SK-N-SH (cell line): ENCODE measurements around the gene TCAF1. TPM values are rescaled to one million over a fixed set of nuclear protein-coding genes. Genes with fewer than 3 reads are reported as not detected.

Source experiments
- CTCF ChIA-PET: fragments of 300-600, 350-600 bp; formaldehyde crosslinking; extraction: SDS; loops from one replicate; lab custom pipeline; 2021; lab: Yijun Ruan, JAX
- POLR2A ChIA-PET: fragments of 350-600 bp; sonication (Branson Sonifier 250); formaldehyde crosslinking; extraction: SDS; loops from one replicate; lab custom pipeline; 2020; ENCODE audit warnings: antibody characterized with exemption, inconsistent platforms; lab: Yijun Ruan, JAX
- DNase-seq: peaks from one replicate; pipeline ENCODE4 v3.0.0; 2012
- H2AFZ ChIP-seq: fragments of 200-600 bp; sonication (generic); 2 replicates; pipeline ENCODE4 v1.8.1; 2016; ENCODE audit warnings: antibody characterized with exemption, mild to moderate bottlenecking, low read depth
- H3F3A ChIP-seq: fragments of 200-600 bp; sonication (generic); replicated peaks from 2 replicates; pipeline ENCODE3; 2016; ENCODE audit warnings: antibody characterized with exemption, mild to moderate bottlenecking; ENCODE audit not compliant: insufficient read depth
- H3K27ac ChIP-seq, 2 experiments: fragments of 200-500 bp in 1 of 2; fragments of 200-600 bp in 1 of 2; sonication (Bioruptor generic) in 1 of 2; sonication (generic), shearing (Covaris generic) in 1 of 2; 2 replicates each; pipeline versions ENCODE4 v1.5.1 to v1.6.1; 2014 to 2016; ENCODE audit warnings: low read depth in 2 of 2, inconsistent platforms in 1 of 2, low read length in 1 of 2, mild to moderate bottlenecking in 1 of 2, mixed read lengths in 1 of 2
- H3K27me3 ChIP-seq: fragments of 200-600 bp; sonication (generic), shearing (Covaris generic); 2 replicates; pipeline ENCODE4 v1.6.1; 2016; ENCODE audit warnings: mixed run types; ENCODE audit not compliant: insufficient read depth
- H3K36me3 ChIP-seq, 2 experiments: fragments of 200-500 bp in 1 of 2; fragments of 200-600 bp in 1 of 2; sonication (Bioruptor generic) in 1 of 2; sonication (generic) in 1 of 2; replicated peaks in 1 of 2; 2 replicates each; pipeline versions ENCODE3 to v1.5.1; 2014 to 2016; ENCODE audit warnings: low read length in 1 of 2, mild to moderate bottlenecking in 1 of 2; ENCODE audit not compliant: insufficient read depth in 2 of 2, control insufficient read depth in 1 of 2
- H3K4me1 ChIP-seq, 2 experiments: fragments of 200-500 bp in 1 of 2; fragments of 200-600 bp in 1 of 2; sonication (Bioruptor generic) in 1 of 2; sonication (generic), shearing (Covaris generic) in 1 of 2; 2 replicates each; pipeline versions ENCODE4 v1.5.1 to v1.6.1; 2014 to 2016; ENCODE audit warnings: low read depth in 1 of 2, low read length in 1 of 2, mixed run types in 1 of 2; ENCODE audit not compliant: insufficient read depth in 2 of 2, control insufficient read depth in 1 of 2
- H3K4me2 ChIP-seq: fragments of 200-600 bp; sonication (generic), shearing (Covaris generic); 2 replicates; pipeline ENCODE4 v1.6.1; 2017; ENCODE audit warnings: mixed run types
- H3K4me3 ChIP-seq, 2 experiments: fragments of 200-500 bp in 1 of 2; fragments of 200-600 bp in 1 of 2; sonication (Bioruptor generic) in 1 of 2; sonication (generic), shearing (Covaris generic) in 1 of 2; 2 replicates each; pipeline versions ENCODE4 v1.5.1 to v1.8.1; 2014 to 2016; ENCODE audit warnings: low read depth in 2 of 2, inconsistent platforms in 1 of 2, low read length in 1 of 2, mild to moderate bottlenecking in 1 of 2, mixed read lengths in 1 of 2, moderate library complexity in 1 of 2
- H3K79me2 ChIP-seq: fragments of 200-600 bp; sonication (generic); 2 replicates; pipeline ENCODE4 v1.8.1; 2017; ENCODE audit warnings: mild to moderate bottlenecking; ENCODE audit not compliant: insufficient read depth
- H3K9ac ChIP-seq: fragments of 200-600 bp; sonication (generic); 2 replicates; pipeline ENCODE4 v1.6.1; 2017; ENCODE audit warnings: mixed run types
- H3K9me2 ChIP-seq: fragments of 200-600 bp; sonication (generic); 2 replicates; pipeline ENCODE4 v1.6.1; 2017; ENCODE audit warnings: mixed run types
- H3K9me3 ChIP-seq: fragments of 200-600 bp; sonication (generic); 2 replicates; pipeline ENCODE4 v1.6.1; 2017; ENCODE audit warnings: mixed run types, mild to moderate bottlenecking, moderate library complexity
- H4K20me1 ChIP-seq: fragments of 200-600 bp; sonication (generic); 2 replicates; pipeline ENCODE4 v1.6.1; 2017; ENCODE audit warnings: mild to moderate bottlenecking, mixed run types; ENCODE audit not compliant: insufficient read depth
- ELF1 ChIP-seq: IDR thresholded peaks from 2 replicates; pipeline ENCODE4 v1.4.0; 2012
- EP300 ChIP-seq, 2 experiments: IDR thresholded peaks; 2 replicates each; pipeline versions ENCODE4 v1.4.0 to v1.6.1; 2012; ENCODE audit warnings: borderline replicate concordance in 1 of 2, low read depth in 1 of 2, low read length in 1 of 2
- EZH2phosphoT487 ChIP-seq: fragments of 200-600 bp; sonication (generic); IDR thresholded peaks from 2 replicates; pipeline ENCODE4 v1.6.1; 2017; ENCODE audit warnings: low read depth, mixed run types, mild to moderate bottlenecking, antibody characterized with exemption, moderate library complexity, borderline replicate concordance
- FOSL2 ChIP-seq: IDR thresholded peaks from 2 replicates; pipeline ENCODE4 v1.4.0; 2012; ENCODE audit warnings: low read depth, mild to moderate bottlenecking, moderate library complexity, borderline replicate concordance
- FOXJ3 ChIP-seq: sonication (generic); formaldehyde crosslinking; IDR thresholded peaks from 2 replicates; pipeline ENCODE4 v1.5.1; 2020; ENCODE audit warnings: mild to moderate bottlenecking, missing genetic modification reagents
- JUND ChIP-seq: IDR thresholded peaks from 2 replicates; pipeline ENCODE4 v1.4.0; 2012
- MAX ChIP-seq: IDR thresholded peaks from 2 replicates; pipeline ENCODE4 v1.4.0; 2012; ENCODE audit warnings: low read depth
- MEF2A ChIP-seq: IDR thresholded peaks from 2 replicates; pipeline ENCODE4 v1.4.0; 2012; ENCODE audit warnings: low read depth, borderline replicate concordance
- MXI1 ChIP-seq: IDR thresholded peaks from 2 replicates; pipeline ENCODE4 v1.6.1; 2012; ENCODE audit warnings: mild to moderate bottlenecking, low read depth, low read length, improper control_type of control experiment
- NFIC ChIP-seq: IDR thresholded peaks from 2 replicates; pipeline ENCODE4 v1.4.0; 2012; ENCODE audit warnings: borderline replicate concordance
- NRF1 ChIP-seq: IDR thresholded peaks from 2 replicates; pipeline ENCODE4 v1.6.1; 2012; ENCODE audit warnings: low read depth, mild to moderate bottlenecking, low read length
- PBX3 ChIP-seq: IDR thresholded peaks from 2 replicates; pipeline ENCODE4; 2012
- POLR2AphosphoS5 ChIP-seq: IDR thresholded peaks from 2 replicates; pipeline ENCODE4 v1.6.1; 2012; ENCODE audit warnings: low read depth, low read length
- RAD21 ChIP-seq: IDR thresholded peaks from 2 replicates; pipeline ENCODE4 v1.6.1; 2012; ENCODE audit warnings: mild to moderate bottlenecking, low read length
- RCOR1 ChIP-seq: fragments of 150-350 bp; IDR thresholded peaks from 2 replicates; pipeline ENCODE4 v1.6.1; 2017; ENCODE audit warnings: antibody characterized with exemption, low read length
- SIN3A ChIP-seq: IDR thresholded peaks from 2 replicates; pipeline ENCODE4 v1.6.1; 2012; ENCODE audit warnings: low read depth, mild to moderate bottlenecking, low read length, moderate library complexity, borderline replicate concordance
- TCF12 ChIP-seq: IDR thresholded peaks from 2 replicates; pipeline ENCODE4 v1.4.0; 2012
- TEAD4 ChIP-seq: IDR thresholded peaks from 2 replicates; pipeline ENCODE4 v1.4.0; 2012; ENCODE audit warnings: mild to moderate bottlenecking, borderline replicate concordance; ENCODE audit not compliant: insufficient read depth
- USF1 ChIP-seq: IDR thresholded peaks from 2 replicates; pipeline ENCODE4 v1.4.0; 2012; ENCODE audit warnings: low read depth, borderline replicate concordance
- WGBS: methylation state at CpG from one replicate; pipeline ENCODE4 v1.1.6; 2017; ENCODE audit warnings: low lambda C conversion rate; 5-methylcytosine and 5-hydroxymethylcytosine counted together
- polyA plus RNA-seq, 3 experiments: library from polyadenylated mRNA; depleted of rRNA; stranded (reverse); fragments of >200 nt; gene quantifications; 2 replicates each; pipeline ENCODE4 v1.2.3, GENCODE V29; 2012
- TF ChIP-seq, protein P1 (sequence below): IDR thresholded peaks from 2 replicates; pipeline ENCODE4 v1.4.0; 2012; ENCODE audit warnings: low read depth, borderline replicate concordance

The TCAF1 gene
- polyA plus RNA-seq, 1 of the 3 experiments (the other 2 are of a cell fraction): 59.0 TPM

DNA sequence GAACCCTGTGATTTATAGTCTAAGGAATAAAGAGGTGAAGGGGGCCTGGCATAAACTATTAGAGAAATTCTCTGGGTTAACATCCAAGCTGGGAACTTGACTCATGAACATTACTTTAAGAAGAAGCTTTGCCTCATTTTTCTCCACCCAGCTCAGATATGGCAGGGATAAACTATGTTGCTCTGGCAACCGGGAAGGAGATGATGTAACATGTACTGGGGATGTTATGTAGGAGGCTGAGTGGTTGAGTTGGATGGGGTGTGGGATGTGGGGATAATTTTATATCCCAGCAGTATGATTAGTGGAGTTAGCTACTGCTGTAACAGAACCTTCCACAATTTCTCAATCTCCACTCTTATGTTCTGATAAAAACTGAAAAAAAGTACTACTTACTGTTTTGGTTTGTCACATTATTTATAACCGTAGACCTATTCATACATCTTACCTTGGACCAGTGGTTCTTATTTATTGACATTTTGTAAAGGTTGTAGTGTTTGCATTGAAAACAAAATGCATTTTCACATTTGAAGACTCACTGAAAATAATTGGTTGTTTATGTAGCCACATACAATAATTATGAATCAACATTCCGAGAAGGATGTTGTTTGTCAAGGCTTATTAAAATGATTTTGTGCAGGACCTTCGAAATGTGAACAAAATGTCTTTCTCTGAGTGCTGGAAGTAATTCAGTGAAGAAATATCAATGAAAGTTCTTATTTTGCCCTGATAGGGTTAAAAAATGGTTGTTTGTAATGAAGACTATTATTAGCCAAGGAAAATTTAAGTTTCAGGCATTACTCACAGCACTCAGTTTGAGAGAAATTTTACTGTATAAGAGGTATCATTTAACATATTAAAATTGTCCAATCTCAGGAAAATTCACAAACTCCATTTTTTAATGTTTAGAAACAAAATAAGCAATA, 34.4 kb upstream of the TCAF1 start (continued):
- TF ChIP-seq SIN3A: no peak
- TF ChIP-seq EP300 (IDR thresholded peaks at IDR 0.05; ENCODE audit: borderline replicate concordance in 1 of 2, low read depth in 1 of 2, low read length in 1 of 2): peak; percentile 82 to 96
- peak; percentile 89; the same call in 1 of the 2 replicates for TF ChIP-seq POLR2AphosphoS5
- TF ChIP-seq, protein P1, sequence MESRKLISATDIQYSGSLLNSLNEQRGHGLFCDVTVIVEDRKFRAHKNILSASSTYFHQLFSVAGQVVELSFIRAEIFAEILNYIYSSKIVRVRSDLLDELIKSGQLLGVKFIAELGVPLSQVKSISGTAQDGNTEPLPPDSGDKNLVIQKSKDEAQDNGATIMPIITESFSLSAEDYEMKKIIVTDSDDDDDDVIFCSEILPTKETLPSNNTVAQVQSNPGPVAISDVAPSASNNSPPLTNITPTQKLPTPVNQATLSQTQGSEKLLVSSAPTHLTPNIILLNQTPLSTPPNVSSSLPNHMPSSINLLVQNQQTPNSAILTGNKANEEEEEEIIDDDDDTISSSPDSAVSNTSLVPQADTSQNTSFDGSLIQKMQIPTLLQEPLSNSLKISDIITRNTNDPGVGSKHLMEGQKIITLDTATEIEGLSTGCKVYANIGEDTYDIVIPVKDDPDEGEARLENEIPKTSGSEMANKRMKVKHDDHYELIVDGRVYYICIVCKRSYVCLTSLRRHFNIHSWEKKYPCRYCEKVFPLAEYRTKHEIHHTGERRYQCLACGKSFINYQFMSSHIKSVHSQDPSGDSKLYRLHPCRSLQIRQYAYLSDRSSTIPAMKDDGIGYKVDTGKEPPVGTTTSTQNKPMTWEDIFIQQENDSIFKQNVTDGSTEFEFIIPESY: no peak
- TF ChIP-seq FOXJ3 (CRISPR knock-in tag): no peak
- no peak for TF ChIP-seq RCOR1
- no peak; the same call in 1 of the 2 replicates for TF ChIP-seq ELF1
- TF ChIP-seq EZH2phosphoT487: no peak
- peak; percentile 100 for TF ChIP-seq TCF12
- TF ChIP-seq MAX: peak; percentile 20; the same call in 1 of the 2 replicates

DNA sequence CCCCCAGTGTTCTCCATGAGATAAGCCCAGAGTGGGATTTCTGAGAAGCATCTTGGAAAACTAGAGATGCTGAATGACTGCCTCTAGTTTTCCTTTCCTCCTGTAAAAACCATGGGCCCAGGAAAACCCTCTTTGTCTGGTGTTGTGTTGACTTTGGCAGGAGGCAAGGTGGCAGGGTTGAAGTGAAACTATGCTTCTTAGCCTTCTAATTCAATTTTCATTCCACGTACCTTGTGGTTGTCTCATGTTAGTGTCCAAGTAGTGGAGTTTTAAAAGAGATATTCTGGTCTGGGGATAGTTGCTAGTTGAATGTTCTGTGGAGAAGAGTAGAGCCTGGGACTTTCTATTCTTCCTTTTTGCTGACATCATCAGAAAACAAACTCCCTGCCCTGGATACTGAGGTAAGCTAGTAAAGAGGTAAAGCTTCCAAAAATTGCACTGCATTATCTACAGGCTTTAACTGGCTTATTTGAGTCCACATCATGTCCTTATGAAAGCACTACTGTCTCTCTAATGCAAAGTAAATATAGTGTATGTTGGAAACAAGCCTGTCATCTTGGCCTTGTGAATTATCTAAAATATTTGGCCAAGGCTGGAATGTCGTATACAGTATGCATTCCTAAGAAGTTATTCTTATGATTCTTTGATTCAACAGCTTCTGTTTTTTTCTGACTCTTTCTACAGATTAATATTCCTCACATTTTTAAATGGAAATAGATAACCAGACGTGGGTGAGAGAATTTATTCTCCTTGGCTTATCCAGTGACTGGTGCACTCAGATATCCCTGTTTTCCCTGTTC, 32.8 kb upstream of the TCAF1 start, which contains the start of gene OR2F2:
TSS of gene OR2F2 (plus strand) at position 708 of the 800 bp plus-strand sequence. CDS start at position 708, 0 bp downstream.
- peaks cover 15% of the 10 kb centered on the region for H3F3A ChIP-seq
- peak within 1 kb of the TSS; percentile 16 for H3K9ac ChIP-seq
- H3K9me3 ChIP-seq: no peaks in the 10 kb centered on the region
- no peaks in the 10 kb centered on the region for H3K79me2 ChIP-seq
- peak within 1 kb of the TSS; percentile 83 to 93 for H3K27ac ChIP-seq
- POLR2A ChIA-PET: no interaction called here
- no peaks in the 10 kb centered on the region for H3K9me2 ChIP-seq
- 14% methylated on average over 3 of the region's 3 CpGs for WGBS
- TF ChIP-seq EP300 (IDR thresholded peaks at IDR 0.05; ENCODE audit: borderline replicate concordance in 1 of 2, low read depth in 1 of 2, low read length in 1 of 2) (peak in 1 of 2 experiments; percentile 46; a peak in 1 of 4 replicates), JUND (peak; percentile 59), RAD21 (no peak), MAX (no peak), USF1 (no peak), TEAD4 (peak; percentile 77; the same call in 1 of the 2 replicates), NRF1 (no peak), FOSL2 (peak; percentile 49; the same call in 1 of the 2 replicates), NFIC (peak; percentile 67), FOXJ3 (CRISPR knock-in tag) (no peak), TCF12 (peak; percentile 74), MXI1 (no peak), MEF2A (no peak), PBX3 (peak; percentile 46)
- TF ChIP-seq, all 33 proteins: peak for 7
- no peak for DNase-seq
- peak within 1 kb of the TSS; percentile 33; the same call in 1 of the 2 replicates for H2AFZ ChIP-seq
- no peaks in the 10 kb centered on the region for H4K20me1 ChIP-seq
- peak within 1 kb of the TSS; percentile 45 for H3K4me2 ChIP-seq
- CTCF ChIA-PET: interaction anchor here (0.6 to 1.6 kb wide), 4 partner anchors 8 to 92 kb away, joined by 3 to 7 read pairs (median 4); no protein-coding TSS in a partner anchor
- H3K27me3 ChIP-seq: no peaks in the 10 kb centered on the region
- peaks cover 6 to 18% of the 10 kb centered on the region in 2 experiments; a peak in 3 of 4 replicates for H3K4me1 ChIP-seq
- 0 out of 4 replicates have a peak within 1 kb of the TSS, but pooled peaks of 1 of the 2 experiments have one; percentile 2 for H3K4me3 ChIP-seq
- H3K36me3 ChIP-seq: no peaks in the 10 kb centered on the region
